PC-9 (cell line): ENCODE data around the gene COMMD4.
"Not testable (repeated sequence)": the region's sequence is repeated elsewhere in the genome, so short reads cannot be mapped to it uniquely, and the experiment has no call there.

Experiments used
- EZH2 ChIP-seq: fragments of 200-600 bp; sonication (generic); IDR thresholded peaks from 2 replicates; pipeline ENCODE4 v1.8.0; 2017; ENCODE audit warnings: antibody characterized with exemption, low read depth
- TF ChIP-seq, protein P1 (sequence below): fragments of 200-600 bp; sonication (generic); conservative IDR thresholded peaks from 2 replicates; pipeline ENCODE4 v1.6.1; 2017; ENCODE audit warnings: mixed run types, antibody characterized with exemption, mild to moderate bottlenecking, moderate library complexity

DNA sequence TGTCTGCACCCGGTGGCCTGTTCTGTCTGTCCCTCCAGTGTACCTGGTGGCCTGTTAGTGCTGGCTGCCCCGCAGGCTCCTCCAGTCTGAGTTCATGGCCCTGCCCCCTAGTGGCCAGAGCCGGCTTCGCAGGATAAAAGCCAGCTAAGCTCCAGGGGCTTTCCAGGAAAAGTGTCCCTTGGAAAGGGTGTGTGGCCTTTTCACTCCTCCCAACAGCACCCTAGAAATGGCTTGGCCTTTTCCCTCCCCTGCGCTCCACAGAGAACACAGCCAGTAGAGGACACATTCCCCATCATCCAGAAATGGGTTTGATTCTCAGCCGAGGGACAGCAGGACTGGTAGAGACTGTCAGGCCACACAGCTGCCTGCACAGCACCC, 36.6 kb upstream of the COMMD4 start:
- TF ChIP-seq, protein P1, sequence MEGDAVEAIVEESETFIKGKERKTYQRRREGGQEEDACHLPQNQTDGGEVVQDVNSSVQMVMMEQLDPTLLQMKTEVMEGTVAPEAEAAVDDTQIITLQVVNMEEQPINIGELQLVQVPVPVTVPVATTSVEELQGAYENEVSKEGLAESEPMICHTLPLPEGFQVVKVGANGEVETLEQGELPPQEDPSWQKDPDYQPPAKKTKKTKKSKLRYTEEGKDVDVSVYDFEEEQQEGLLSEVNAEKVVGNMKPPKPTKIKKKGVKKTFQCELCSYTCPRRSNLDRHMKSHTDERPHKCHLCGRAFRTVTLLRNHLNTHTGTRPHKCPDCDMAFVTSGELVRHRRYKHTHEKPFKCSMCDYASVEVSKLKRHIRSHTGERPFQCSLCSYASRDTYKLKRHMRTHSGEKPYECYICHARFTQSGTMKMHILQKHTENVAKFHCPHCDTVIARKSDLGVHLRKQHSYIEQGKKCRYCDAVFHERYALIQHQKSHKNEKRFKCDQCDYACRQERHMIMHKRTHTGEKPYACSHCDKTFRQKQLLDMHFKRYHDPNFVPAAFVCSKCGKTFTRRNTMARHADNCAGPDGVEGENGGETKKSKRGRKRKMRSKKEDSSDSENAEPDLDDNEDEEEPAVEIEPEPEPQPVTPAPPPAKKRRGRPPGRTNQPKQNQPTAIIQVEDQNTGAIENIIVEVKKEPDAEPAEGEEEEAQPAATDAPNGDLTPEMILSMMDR, result peak; percentile 62
- not testable (repeated sequence) for TF ChIP-seq EZH2
